EH (cell line): Measurements from ENCODE around the gene CHCHD3.

Experiments
- DNase-seq: peaks from one replicate; pipeline ENCODE4 v3.0.0-alpha.2; 2015; ENCODE audit warnings: low read depth

The CHCHD3 gene

GRCh38 chr7:132815696-132816311 is 266.1 kb downstream of the CHCHD3 start:
- DNase-seq, result peak; percentile 6

GRCh38 chr7:132815130-132815529 is 266.8 kb downstream of the CHCHD3 start:
- peak; percentile 16 for DNase-seq

- DNase-seq, result no peak
Observed at GRCh38 chr7:132810561-132810960, 271.3 kb downstream of the CHCHD3 start.

- no peak for DNase-seq
Observed at GRCh38 chr7:132806834-132807233, 275.1 kb downstream of the CHCHD3 start.

- no peak for DNase-seq
Observed at GRCh38 chr7:132805766-132806165, 276.1 kb downstream of the CHCHD3 start.

GRCh38 chr7:132804849-132805485 is 276.9 kb downstream of the CHCHD3 start:
- no peak for DNase-seq

- no peak for DNase-seq
Observed at GRCh38 chr7:132800522-132800921, 281.4 kb downstream of the CHCHD3 start.

- DNase-seq, result no peak
Observed at GRCh38 chr7:132799081-132799413, 282.8 kb downstream of the CHCHD3 start.

GRCh38 chr7:132797152-132797551 is 284.7 kb downstream of the CHCHD3 start:
- DNase-seq, result no peak

GRCh38 chr7:132793474-132793873 is 288.4 kb downstream of the CHCHD3 start:
- no peak for DNase-seq

- DNase-seq, result no peak
Observed at GRCh38 chr7:132791036-132791435, 290.9 kb downstream of the CHCHD3 start.

GRCh38 chr7:132790104-132790503 is 291.8 kb downstream of the CHCHD3 start:
- DNase-seq, result no peak

GRCh38 chr7:132789281-132789680 is 292.6 kb downstream of the CHCHD3 start:
- DNase-seq, result peak; percentile 73

- DNase-seq, result no peak
Observed at GRCh38 chr7:132785870-132786269, 296.0 kb downstream of the CHCHD3 start.

GRCh38 chr7:132784406-132784805 is 297.5 kb downstream of the CHCHD3 start:
- DNase-seq, result no peak

- DNase-seq, result peak; percentile 91
Observed at GRCh38 chr7:132783824-132784223, 298.1 kb downstream of the CHCHD3 start.

- peak; percentile 85 for DNase-seq
Observed at GRCh38 chr7:132782777-132783640, 298.9 kb downstream of the CHCHD3 start.

- no peak for DNase-seq
Observed at GRCh38 chr7:132780822-132781221, 301.1 kb downstream of the CHCHD3 start.

GRCh38 chr7:132779164-132779563 is 302.7 kb downstream of the CHCHD3 start:
- no peak for DNase-seq

- no peak for DNase-seq
Observed at GRCh38 chr7:132778761-132779160, 303.1 kb downstream of the CHCHD3 start.

- no peak for DNase-seq
Observed at GRCh38 chr7:132777956-132778355, 303.9 kb downstream of the CHCHD3 start.

GRCh38 chr7:132777414-132777813 is 304.5 kb downstream of the CHCHD3 start:
- no peak for DNase-seq

- no peak for DNase-seq
Observed at GRCh38 chr7:132776048-132776620, 305.8 kb downstream of the CHCHD3 start.
